GM12873 (cell line): ENCODE measurements around the gene PREPL.

ENCODE experiments used
- CTCF ChIP-seq: IDR thresholded peaks from 2 replicates; pipeline ENCODE4 v1.5.1; 2012; ENCODE audit warnings: low read depth, mild to moderate bottlenecking, moderate library complexity, low read length, control low read depth; ENCODE audit not compliant: insufficient read depth; ENCODE audit errors: missing control alignments

Gene PREPL

GRCh38 chr2:44269831-44270230 is 91.5 kb downstream of the PREPL start:
- TF ChIP-seq CTCF, result no peak

- TF ChIP-seq CTCF, result no peak
Measured at GRCh38 chr2:44267796-44268648, 93.3 kb downstream of the PREPL start.
